Stimulated activated CD4-positive, alpha-beta T cell treated with anti-CD3 and anti-CD28 coated beads, TNF-alpha, amount 100 ng/mL, for 4 hours (primary cell): Measurements from ENCODE around the gene PBX1.
"Not testable (repeated sequence)": the region's sequence is repeated elsewhere in the genome, so short reads cannot be mapped to it uniquely, and the experiment has no call there.

Experiments used
- DNase-seq, 3 experiments: peaks; one replicate each; pipeline ENCODE4 v3.0.0-alpha.2; 2020; ENCODE audit warnings: low read depth in 3 of 3

PBX1 gene

GRCh38 chr1:164558461-164559341, at the start of gene PBX1:
Gene PBX1, plus strand, starts transcription at chr1:164559184.
- peak; percentile 16 to 44 (median 31) for DNase-seq

- no peak for DNase-seq
Observed at GRCh38 chr1:164510435-164510834, 48.5 kb upstream of the PBX1 start.

- DNase-seq: no peak
Observed at GRCh38 chr1:164511001-164511705, 47.8 kb upstream of the PBX1 start.

GRCh38 chr1:164515231-164515630, 43.8 kb upstream of the PBX1 start:
- no peak for DNase-seq

- DNase-seq: no peak
Observed at GRCh38 chr1:164515711-164516331, 43.2 kb upstream of the PBX1 start.

GRCh38 chr1:164516591-164516990, 42.4 kb upstream of the PBX1 start:
- DNase-seq: no peak

GRCh38 chr1:164518692-164519332, 40.2 kb upstream of the PBX1 start:
- DNase-seq: no peak

- no peak for DNase-seq
Observed at GRCh38 chr1:164519426-164519825, 39.6 kb upstream of the PBX1 start.

- no peak for DNase-seq
Observed at GRCh38 chr1:164524810-164525209, 34.2 kb upstream of the PBX1 start.

GRCh38 chr1:164534863-164535610, 23.9 kb upstream of the PBX1 start:
- DNase-seq: no peak

- DNase-seq: not testable (repeated sequence)
Observed at GRCh38 chr1:164552463-164552988, 6.5 kb upstream of the PBX1 start.

GRCh38 chr1:164557270-164557669, 1.7 kb upstream of the PBX1 start:
- no peak for DNase-seq

GRCh38 chr1:164559342-164560051, 513 bp downstream of the PBX1 start:
- no peak for DNase-seq

GRCh38 chr1:164560121-164560541, 1.1 kb downstream of the PBX1 start:
- no peak for DNase-seq

- no peak for DNase-seq
Observed at GRCh38 chr1:164560556-164560955, 1.6 kb downstream of the PBX1 start.

GRCh38 chr1:164561007-164561406, 2.0 kb downstream of the PBX1 start:
- no peak for DNase-seq

- DNase-seq: no peak
Observed at GRCh38 chr1:164561472-164561871, 2.5 kb downstream of the PBX1 start.

GRCh38 chr1:164562061-164562460, 3.1 kb downstream of the PBX1 start:
- no peak for DNase-seq

- DNase-seq: no peak
Observed at GRCh38 chr1:164562511-164562910, 3.5 kb downstream of the PBX1 start.

- no peak for DNase-seq
Observed at GRCh38 chr1:164562947-164563520, 4.0 kb downstream of the PBX1 start.
